Measurements from ENCODE around the gene TNS3.

DNA sequence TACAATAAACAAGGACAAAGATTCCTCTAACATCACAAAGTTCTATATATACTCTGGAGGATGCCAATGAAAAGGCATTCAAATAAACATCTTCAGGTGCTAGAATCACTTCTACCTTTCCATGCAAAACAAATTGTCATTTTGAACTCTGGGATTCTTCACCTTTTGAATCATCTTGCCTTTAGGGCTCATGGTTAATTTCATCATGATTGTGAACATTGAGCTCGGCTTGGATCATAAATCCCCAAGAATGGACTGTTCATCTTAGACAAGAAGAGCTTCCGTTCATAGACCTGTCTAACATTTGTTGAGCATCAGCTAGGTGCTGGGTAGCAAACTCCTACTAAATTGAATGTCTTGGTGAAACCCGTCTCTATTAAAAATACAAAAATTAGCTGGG, 212.2 kb downstream of the TNS3 start:
- TF ChIP-seq CTCF (IDR thresholded peaks at IDR 0.05) (no peak), TCF12 (IDR thresholded peaks at IDR 0.05) (no peak), YY1 (IDR thresholded peaks at IDR 0.05; ENCODE audit: low read depth) (no peak), RAD21 (IDR thresholded peaks at IDR 0.05; ENCODE audit: low read length) (no peak), USF2 (IDR thresholded peaks at IDR 0.05; ENCODE audit: borderline replicate concordance, low read depth, low read length) (no peak), POLR2AphosphoS5 (IDR thresholded peaks at IDR 0.05; ENCODE audit: low read depth, low read length) (no peak)

Data from SK-N-SH (cell line).